ENCODE data around the gene TMED4.
A peak's percentile ranks its signal among the peaks of the same experiment; 100 is the strongest.

Gene TMED4

DNA sequence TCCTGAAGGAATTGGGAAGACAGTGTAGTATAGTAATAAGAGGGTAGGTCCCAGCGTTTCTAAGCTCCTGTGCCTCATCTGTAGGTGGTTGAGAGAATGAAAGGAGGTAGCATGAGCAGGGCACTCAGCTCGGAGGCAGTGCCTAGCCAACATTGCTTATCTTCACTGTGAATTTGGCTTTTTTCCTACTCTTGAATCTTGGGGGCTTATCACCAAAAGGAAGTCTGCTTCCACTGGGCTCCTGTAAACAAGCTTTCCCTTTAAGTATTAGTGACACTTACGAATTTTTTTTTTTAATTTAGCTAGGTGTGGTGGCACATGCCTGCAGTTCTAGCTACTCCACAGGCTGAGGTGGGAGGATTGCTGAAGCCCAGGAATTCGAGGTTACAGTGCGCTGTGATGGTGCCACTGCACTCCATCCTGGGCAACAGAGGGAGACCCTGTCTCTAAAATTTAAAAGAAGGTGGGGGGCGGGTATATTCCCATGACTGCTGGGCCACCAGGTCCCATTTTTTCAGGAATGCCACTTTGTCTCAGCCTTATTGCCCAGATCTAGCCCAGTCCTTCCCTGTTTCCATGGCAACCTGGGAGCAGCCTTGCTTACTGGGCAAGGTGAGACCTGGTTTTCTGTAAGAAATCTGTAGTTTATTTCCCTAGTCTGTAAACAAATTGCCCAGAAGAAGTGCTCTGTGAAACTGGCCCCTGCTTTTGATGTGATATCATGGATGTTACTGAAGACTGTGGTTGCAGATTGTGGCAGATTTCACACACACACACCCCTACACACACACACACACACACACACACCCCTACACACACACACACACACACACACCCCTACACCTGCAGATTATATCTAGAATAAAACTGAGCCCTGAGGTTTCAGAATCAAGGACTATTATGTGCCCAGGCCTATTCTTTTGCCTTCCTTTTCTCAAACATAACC lies 43.8 kb upstream of the TMED4 start:
- peaks cover 10% of the 10 kb centered on the region for H3K4me1 Mint-ChIP-seq
- peaks cover 28% of the 10 kb centered on the region for H3K36me3 Mint-ChIP-seq (ENCODE audit: low read depth)
- DNase-seq = no peak
- no peaks in the 10 kb centered on the region for H3K27me3 Mint-ChIP-seq (ENCODE audit: low read depth, poor library complexity)
- peak overlapping the region; percentile 37 for H3K27ac Mint-ChIP-seq
- no peak for TF ChIP-seq CTCF (IDR thresholded peaks at IDR 0.05)
- no peak overlapping the region for H3K4me3 Mint-ChIP-seq
- no peaks in the 10 kb centered on the region for H3K9me3 Mint-ChIP-seq

GRCh38 chr7:44624318-44624717 lies 42.3 kb upstream of the TMED4 start:
- Mint-ChIP-seq H3K4me3 (no peak overlapping the region), H3K4me1 (peaks cover 10% of the 10 kb centered on the region), H3K36me3 (ENCODE audit: low read depth) (peaks cover 22% of the 10 kb centered on the region), H3K9me3 (no peaks in the 10 kb centered on the region), H3K27ac (no peak overlapping the region), H3K27me3 (ENCODE audit: low read depth, poor library complexity) (no peaks in the 10 kb centered on the region)
- no peak for DNase-seq
- TF ChIP-seq CTCF (IDR thresholded peaks at IDR 0.05) = no peak

GRCh38 chr7:44622342-44623151 lies 40.5 kb upstream of the TMED4 start:
- Mint-ChIP-seq H3K9me3 (no peaks in the 10 kb centered on the region), H3K36me3 (ENCODE audit: low read depth) (peaks cover 24% of the 10 kb centered on the region), H3K27ac (peak overlapping the region; percentile 57), H3K27me3 (ENCODE audit: low read depth, poor library complexity) (no peaks in the 10 kb centered on the region), H3K4me3 (no peak overlapping the region), H3K4me1 (peaks cover 23% of the 10 kb centered on the region)
- no peak for TF ChIP-seq CTCF (IDR thresholded peaks at IDR 0.05)
- DNase-seq = no peak

DNA sequence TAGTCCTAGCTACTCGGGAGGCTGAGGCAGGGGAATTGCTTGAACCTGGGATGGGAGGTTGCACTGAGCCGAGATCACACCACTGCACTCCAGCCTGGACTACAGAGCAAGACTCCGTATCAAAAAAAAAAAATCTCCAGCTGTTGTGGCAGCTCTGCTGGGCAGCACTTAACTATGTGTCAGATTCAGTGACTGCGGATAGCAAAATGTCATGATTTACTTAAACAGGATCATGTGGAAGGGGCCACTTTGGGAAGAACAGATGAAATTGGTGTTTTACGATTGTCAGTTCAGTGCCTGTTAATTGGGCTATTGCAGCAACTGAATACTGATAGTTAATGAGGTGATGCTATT lies 39.7 kb upstream of the TMED4 start:
- no peaks in the 10 kb centered on the region for H3K27me3 Mint-ChIP-seq (ENCODE audit: low read depth, poor library complexity)
- no peak overlapping the region for H3K4me3 Mint-ChIP-seq
- H3K36me3 Mint-ChIP-seq (ENCODE audit: low read depth) = peaks cover 24% of the 10 kb centered on the region
- peak overlapping the region; percentile 69 for H3K27ac Mint-ChIP-seq
- peaks cover 26% of the 10 kb centered on the region for H3K4me1 Mint-ChIP-seq
- H3K9me3 Mint-ChIP-seq = no peaks in the 10 kb centered on the region
- TF ChIP-seq CTCF (IDR thresholded peaks at IDR 0.05) = no peak
- no peak for DNase-seq

GRCh38 chr7:44621034-44621749 lies 39.2 kb upstream of the TMED4 start:
- Mint-ChIP-seq H3K4me3 (no peak overlapping the region), H3K4me1 (peaks cover 26% of the 10 kb centered on the region), H3K27ac (peak overlapping the region; percentile 69), H3K36me3 (ENCODE audit: low read depth) (peaks cover 24% of the 10 kb centered on the region), H3K9me3 (no peaks in the 10 kb centered on the region), H3K27me3 (ENCODE audit: low read depth, poor library complexity) (no peaks in the 10 kb centered on the region)
- TF ChIP-seq CTCF (IDR thresholded peaks at IDR 0.05) = no peak
- no peak for DNase-seq

Measured in nephron progenitor cell (in vitro differentiated cells).